ENCODE data around the gene HPSE.

HPSE gene

DNA sequence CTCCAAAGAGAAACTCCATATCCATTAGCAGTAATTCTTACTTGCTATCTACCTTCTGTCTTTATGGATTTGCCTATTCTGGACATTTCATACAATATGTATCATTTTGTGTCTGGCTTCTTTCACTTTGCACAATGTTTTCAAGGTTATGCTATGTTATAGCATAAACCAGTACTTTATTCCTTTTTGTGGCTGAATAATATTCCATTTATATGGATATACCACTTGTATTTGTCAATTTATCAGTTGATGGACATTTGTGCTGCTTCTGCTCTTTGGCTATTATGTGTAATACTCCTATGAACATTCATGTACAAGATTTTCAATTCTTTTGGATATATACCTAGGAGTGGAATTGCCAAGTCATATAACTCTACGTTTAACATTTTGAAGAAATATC is 18.9 kb upstream of the HPSE start:
- TF ChIP-seq, protein P1, sequence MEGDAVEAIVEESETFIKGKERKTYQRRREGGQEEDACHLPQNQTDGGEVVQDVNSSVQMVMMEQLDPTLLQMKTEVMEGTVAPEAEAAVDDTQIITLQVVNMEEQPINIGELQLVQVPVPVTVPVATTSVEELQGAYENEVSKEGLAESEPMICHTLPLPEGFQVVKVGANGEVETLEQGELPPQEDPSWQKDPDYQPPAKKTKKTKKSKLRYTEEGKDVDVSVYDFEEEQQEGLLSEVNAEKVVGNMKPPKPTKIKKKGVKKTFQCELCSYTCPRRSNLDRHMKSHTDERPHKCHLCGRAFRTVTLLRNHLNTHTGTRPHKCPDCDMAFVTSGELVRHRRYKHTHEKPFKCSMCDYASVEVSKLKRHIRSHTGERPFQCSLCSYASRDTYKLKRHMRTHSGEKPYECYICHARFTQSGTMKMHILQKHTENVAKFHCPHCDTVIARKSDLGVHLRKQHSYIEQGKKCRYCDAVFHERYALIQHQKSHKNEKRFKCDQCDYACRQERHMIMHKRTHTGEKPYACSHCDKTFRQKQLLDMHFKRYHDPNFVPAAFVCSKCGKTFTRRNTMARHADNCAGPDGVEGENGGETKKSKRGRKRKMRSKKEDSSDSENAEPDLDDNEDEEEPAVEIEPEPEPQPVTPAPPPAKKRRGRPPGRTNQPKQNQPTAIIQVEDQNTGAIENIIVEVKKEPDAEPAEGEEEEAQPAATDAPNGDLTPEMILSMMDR (IDR thresholded peaks at IDR 0.05) = no peak

DNA sequence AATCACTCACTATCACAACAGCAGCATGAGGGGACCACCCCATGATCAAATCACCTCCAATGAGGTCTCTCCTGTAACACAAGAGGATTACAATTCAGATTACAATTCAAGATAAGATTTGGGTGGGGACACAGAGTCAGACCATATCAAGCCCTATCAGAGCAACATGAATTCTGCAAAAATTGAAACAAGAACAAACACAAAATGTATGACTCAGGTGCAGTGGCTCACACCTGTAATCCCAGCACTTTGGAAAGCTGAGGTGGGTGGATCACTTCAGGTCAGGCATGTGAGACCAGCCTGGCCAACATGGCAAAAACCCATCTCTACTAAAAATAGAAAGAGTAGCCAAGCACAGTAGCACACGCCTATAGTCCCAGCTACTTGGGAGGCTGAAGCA is 13.4 kb upstream of the HPSE start:
- TF ChIP-seq, protein P1 (IDR thresholded peaks at IDR 0.05) = no peak

DNA sequence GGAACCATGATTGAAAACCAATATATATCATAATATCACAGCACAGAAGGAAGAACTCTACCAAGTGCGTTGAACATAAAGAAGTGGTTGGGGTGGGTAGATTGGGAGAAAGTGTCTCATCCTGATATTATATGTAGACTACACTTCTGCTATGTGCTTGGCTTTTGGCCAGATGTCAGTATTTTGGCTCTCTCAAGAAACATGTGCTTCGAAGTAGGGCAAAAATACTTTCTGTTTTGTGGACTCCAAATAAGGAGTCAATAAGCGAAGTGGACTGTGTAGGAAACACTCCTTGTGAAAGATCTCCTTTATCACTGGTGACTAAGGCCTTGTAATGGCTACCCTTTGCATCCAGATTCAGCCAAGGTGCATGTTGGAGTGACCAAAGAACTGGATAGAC is 7.8 kb upstream of the HPSE start:
- TF ChIP-seq, protein P1 (IDR thresholded peaks at IDR 0.05) = no peak

DNA sequence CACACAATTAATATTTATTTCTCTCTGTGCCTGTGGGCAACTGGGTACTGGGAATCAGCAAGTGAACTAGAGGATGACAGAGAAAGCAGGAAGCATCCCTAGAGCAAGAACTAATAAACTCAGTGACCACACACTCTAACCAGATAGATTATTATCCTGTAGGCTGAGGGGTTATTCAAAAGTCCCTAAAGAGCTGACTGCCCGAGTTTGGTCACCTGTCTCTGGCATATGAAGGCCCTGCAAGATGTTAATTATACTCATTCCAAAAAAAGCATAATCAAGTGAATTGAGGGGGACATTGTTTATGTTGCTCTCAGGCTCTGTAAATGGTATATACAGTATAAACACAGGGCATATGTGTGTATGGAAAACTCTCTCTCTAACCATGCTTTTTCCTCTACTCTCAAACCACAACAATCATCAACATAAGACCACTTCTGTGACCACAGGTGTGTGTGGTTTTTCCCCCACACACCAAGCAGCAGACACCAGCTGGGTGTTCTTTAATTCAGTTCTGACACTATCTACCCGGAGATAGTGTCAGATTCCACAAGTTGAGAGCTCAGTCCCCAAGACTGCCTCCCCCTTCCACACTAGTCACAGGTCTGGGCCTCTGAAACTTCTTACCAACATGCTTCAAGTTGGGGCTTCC is 6.2 kb upstream of the HPSE start:
- TF ChIP-seq, protein P1 (IDR thresholded peaks at IDR 0.05) = no peak

DNA sequence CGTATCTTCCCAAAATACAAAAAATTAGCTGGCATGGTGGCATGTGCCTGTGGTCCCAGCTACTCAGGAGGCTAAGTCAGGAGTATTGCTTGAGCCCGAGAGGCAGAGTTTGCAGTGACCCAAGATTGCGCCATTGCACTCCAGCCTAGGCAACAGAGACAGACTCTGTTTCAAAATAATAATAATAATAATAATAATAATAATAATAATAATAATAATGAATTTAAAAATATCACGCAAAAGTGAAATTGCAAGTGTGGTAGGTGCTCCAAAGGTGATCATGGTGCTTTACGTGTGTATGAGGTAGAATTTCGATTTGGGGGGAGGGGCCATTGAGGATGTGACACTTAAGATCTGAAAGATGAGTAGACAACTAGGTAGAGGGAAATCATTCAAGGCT is 4.9 kb upstream of the HPSE start:
- TF ChIP-seq, protein P1 (IDR thresholded peaks at IDR 0.05) = no peak

DNA sequence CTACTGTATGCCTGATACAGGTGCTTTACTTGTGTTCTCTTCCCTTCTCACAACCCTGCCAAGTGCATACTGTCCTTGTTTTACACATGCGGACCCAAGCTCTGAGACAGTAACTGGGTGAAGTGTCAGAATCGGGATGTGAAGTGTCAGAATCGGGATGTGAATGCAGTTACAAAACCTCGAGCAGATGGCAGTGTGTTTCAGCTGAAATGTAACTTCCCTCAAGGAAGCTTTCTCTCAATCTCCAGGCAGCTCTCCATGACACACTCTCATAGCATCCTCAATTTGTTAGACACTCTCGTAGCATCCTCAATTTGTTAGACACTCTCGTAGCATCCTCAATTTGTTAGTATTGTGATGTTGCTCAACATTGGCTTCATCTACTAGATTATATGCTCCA is 1.1 kb upstream of the HPSE start:
- TF ChIP-seq, protein P1 (IDR thresholded peaks at IDR 0.05) = no peak

DNA sequence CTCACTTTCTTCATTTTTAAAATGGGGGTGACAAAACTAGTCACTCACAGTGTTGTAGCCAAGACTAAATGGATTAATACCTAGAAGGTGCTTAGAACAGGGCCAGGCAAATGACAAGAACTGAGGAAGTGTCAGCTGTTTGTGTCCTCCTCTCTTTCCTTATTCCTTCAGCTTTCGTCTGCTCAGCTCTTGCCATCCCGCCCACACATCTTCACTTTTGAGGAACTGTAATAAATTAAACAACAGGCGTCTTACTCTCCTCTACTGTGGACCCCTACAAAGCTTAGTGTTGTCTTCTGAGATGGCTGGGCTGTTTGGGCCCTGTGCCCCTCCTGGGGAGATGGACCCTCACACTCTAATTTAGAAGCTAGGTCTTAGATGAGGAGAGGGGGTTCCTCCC is 2.7 kb downstream of the HPSE start:
- TF ChIP-seq, protein P1 (IDR thresholded peaks at IDR 0.05) = no peak

Measured in LNCAP (cell line).